Fibroblast of mammary gland (primary cell): ENCODE data around the gene ASPN.

Experiments used
- DNase-seq: peaks from one replicate; pipeline ENCODE4 v3.0.0-alpha.2; 2010; ENCODE audit warnings: low read depth
- H3K4me3 ChIP-seq: 2 replicates; pipeline ENCODE4 v1.5.1; 2011; ENCODE audit warnings: low read depth, mild to moderate bottlenecking, low read length, moderate library complexity; ENCODE audit not compliant: control insufficient read depth
- TF ChIP-seq, protein P1 (sequence below): conservative IDR thresholded peaks from 2 replicates; pipeline ENCODE4 v1.5.1; 2011; ENCODE audit warnings: low read depth, low read length, inconsistent platforms; ENCODE audit not compliant: control insufficient read depth, insufficient read depth

ASPN gene

DNA sequence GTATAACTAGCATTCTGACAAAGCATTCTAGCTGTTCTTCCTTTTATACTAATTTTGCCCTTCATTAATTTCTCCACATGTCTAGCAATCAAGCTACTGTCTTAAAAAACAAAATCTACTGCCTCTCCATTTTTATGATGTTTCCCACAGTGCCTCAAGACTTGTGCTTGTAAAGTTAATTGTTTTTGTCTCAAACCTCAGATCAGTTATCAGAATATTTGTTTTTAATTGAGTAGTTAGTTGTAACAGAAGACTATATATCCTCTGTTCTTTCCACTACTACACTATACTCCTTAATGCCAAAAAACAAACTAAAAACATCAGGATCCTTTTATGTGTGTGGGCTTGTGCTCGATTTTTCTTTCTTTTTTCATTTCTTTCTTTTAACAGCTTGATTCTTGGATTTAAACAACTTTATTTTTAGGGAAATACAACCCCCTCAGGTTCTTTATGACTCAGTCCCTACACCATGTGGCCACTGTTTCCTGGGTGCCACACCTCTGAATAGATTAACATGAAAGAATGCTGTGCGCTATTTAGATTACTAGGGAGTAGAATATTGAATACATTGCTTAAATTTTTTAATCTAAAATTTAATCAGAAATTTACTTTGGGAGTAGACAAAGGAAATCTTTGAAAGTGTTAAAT, 1.2 kb downstream of the ASPN start:
- peak; percentile 16 for DNase-seq
- H3K4me3 ChIP-seq = no peak overlapping the region
- TF ChIP-seq, protein P1, sequence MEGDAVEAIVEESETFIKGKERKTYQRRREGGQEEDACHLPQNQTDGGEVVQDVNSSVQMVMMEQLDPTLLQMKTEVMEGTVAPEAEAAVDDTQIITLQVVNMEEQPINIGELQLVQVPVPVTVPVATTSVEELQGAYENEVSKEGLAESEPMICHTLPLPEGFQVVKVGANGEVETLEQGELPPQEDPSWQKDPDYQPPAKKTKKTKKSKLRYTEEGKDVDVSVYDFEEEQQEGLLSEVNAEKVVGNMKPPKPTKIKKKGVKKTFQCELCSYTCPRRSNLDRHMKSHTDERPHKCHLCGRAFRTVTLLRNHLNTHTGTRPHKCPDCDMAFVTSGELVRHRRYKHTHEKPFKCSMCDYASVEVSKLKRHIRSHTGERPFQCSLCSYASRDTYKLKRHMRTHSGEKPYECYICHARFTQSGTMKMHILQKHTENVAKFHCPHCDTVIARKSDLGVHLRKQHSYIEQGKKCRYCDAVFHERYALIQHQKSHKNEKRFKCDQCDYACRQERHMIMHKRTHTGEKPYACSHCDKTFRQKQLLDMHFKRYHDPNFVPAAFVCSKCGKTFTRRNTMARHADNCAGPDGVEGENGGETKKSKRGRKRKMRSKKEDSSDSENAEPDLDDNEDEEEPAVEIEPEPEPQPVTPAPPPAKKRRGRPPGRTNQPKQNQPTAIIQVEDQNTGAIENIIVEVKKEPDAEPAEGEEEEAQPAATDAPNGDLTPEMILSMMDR = no peak

DNA sequence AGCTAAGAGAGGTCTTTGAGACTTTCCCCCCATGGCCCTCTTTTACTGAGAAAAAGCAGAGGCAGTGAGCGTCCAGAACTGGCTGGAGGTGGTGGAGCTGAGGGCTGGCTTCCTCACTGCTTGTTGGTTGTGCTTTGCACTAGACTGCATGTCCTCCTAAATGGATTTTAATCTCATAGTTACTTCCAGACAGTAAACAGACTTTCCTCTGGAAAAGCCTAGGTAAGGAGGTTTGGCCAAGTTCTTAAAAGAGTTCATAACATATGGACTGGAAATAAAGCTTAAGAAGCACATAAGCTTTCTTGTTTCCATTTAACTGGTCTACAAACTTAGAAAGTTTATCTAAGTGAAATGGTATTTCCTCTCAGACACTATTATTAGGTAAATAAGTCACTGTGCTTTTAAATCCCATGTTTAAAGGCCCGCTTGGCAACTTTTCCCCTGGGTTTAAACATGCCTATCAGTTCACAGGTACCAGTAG, 2.0 kb downstream of the ASPN start:
- TF ChIP-seq, protein P1 = no peak
- no peak overlapping the region for H3K4me3 ChIP-seq
- DNase-seq = no peak

DNA sequence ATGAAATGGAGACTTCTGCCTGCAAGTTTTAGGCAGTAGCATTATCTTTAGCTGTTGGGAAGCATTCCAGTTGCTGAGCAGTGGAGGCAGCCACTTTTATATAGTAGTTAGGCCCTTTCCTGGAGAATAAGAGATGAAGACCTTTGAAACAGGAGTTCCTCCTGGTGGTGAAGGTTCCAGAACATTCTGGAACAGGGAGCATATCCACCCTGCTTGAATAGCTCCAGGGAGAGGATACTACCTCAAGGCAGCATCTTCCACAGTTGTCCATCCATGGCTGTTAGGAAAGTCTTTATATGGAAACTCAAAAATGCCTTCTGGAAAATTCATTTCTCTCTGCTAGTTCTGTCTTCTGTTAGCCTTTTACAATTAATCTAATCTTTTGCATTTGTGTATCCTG, 3.0 kb downstream of the ASPN start:
- no peak overlapping the region for H3K4me3 ChIP-seq
- DNase-seq = no peak
- TF ChIP-seq, protein P1 = no peak

DNA sequence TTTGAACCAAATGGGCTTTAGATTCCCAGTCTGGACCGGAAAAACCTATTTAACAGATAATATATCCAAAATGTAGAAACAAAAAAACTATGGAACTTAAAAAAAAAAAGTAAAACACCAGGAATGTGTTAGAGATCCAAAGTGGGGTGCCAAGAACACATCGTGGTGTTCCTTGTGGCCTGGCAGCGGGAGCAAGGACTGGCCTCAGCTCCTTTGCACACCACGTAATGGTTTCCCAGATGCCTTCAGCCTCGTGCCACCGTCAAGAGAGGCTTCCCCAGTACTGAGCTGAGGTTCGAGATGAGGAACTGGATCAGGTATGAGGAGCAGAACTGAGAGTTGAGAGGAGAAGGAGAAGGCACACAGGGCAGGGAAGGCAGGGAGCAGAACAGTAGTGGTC, 3.5 kb downstream of the ASPN start:
- DNase-seq = no peak
- TF ChIP-seq, protein P1 = no peak
- no peak overlapping the region for H3K4me3 ChIP-seq

DNA sequence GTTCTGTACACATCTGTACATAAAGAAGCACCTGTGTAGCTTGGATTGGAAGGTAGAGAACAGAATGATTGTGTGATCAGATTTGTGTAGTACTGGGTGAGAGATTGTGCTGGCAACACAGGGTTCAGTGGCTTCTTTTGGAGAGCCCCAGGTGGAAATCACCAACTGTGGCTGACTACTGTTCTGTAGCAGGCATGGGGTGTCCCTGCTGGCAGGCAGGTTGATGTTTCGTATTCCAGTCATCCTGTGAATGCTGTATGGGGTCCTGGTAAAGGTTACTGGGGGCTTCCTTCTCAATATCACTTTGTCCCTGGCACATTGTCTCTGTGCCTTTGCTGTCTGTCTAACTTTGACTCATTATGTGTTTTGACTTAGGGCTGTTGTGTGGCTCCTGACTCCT, 5.3 kb downstream of the ASPN start:
- no peak overlapping the region for H3K4me3 ChIP-seq
- TF ChIP-seq, protein P1 = no peak
- DNase-seq = no peak

DNA sequence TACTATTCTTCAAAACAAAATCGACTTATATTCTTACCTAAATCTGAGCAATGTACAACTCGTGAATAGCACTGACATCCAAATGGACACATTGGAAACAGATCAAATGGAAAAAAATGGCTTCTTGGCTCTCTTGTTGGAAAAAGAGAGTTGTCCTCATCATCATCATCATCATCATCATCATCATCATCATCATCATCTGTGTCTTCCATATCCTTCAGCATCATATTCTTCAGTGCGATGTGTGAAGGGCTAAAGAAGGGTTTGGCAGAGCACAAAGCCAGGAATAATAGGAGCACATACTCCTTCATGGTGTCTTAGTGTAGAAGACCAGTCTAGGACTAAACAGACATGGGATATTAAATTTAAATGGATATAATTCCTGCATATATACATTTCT, 7.7 kb downstream of the ASPN start:
- no peak for DNase-seq
- TF ChIP-seq, protein P1 = no peak
- no peak overlapping the region for H3K4me3 ChIP-seq
